HL-60 (cell line): ENCODE data around the gene AOC1.

Source experiments
- GABPA ChIP-seq: IDR thresholded peaks from 2 replicates; pipeline ENCODE4 v1.6.1; 2012; ENCODE audit warnings: low read depth
- POLR2AphosphoS5 ChIP-seq: IDR thresholded peaks from 2 replicates; pipeline ENCODE4 v1.6.1; 2012; ENCODE audit warnings: low read depth
- SPI1 ChIP-seq: IDR thresholded peaks from 2 replicates; pipeline ENCODE4 v1.6.1; 2012; ENCODE audit warnings: low read depth, mild to moderate bottlenecking, borderline replicate concordance
- TF ChIP-seq, protein P1 (sequence below): IDR thresholded peaks from one replicate; pipeline ENCODE4 v1.5.1; 2011; ENCODE audit warnings: low read length, control low read depth, inconsistent platforms; ENCODE audit not compliant: insufficient read depth
- TF ChIP-seq, protein P2 (sequence below): IDR thresholded peaks from 2 replicates; pipeline ENCODE4 v1.6.1; 2012; ENCODE audit warnings: low read depth; ENCODE audit not compliant: insufficient replicate concordance

DNA sequence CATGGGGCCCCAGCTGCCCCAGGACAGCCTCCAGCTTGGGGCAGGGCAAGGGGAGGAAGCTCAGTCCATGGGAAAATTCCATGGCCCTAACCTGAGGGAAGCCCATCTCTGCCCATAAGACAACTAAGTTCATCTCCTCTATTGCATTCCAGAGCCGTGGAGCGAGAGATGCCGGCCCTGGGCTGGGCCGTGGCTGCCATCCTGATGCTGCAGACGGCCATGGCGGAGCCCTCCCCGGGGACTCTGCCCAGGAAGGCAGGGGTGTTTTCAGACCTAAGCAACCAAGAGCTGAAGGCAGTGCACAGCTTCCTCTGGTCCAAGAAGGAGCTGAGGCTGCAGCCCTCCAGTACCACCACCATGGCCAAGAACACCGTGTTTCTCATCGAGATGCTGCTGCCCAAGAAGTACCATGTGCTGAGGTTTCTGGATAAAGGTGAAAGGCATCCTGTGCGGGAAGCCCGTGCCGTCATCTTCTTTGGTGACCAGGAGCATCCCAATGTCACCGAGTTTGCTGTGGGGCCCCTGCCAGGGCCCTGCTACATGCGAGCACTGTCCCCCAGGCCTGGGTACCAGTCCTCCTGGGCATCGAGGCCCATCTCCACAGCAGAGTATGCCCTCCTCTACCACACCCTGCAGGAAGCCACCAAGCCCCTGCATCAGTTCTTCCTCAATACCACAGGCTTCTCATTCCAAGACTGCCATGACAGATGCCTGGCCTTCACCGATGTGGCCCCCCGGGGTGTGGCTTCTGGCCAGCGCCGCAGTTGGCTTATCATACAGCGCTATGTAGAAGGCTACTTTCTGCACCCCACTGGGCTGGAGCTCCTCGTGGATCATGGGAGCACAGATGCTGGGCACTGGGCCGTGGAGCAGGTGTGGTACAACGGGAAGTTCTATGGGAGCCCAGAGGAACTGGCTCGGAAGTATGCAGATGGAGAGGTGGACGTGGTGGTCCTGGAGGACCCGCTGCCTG is 4.3 kb downstream of the AOC1 start:
- TF ChIP-seq, protein P1, sequence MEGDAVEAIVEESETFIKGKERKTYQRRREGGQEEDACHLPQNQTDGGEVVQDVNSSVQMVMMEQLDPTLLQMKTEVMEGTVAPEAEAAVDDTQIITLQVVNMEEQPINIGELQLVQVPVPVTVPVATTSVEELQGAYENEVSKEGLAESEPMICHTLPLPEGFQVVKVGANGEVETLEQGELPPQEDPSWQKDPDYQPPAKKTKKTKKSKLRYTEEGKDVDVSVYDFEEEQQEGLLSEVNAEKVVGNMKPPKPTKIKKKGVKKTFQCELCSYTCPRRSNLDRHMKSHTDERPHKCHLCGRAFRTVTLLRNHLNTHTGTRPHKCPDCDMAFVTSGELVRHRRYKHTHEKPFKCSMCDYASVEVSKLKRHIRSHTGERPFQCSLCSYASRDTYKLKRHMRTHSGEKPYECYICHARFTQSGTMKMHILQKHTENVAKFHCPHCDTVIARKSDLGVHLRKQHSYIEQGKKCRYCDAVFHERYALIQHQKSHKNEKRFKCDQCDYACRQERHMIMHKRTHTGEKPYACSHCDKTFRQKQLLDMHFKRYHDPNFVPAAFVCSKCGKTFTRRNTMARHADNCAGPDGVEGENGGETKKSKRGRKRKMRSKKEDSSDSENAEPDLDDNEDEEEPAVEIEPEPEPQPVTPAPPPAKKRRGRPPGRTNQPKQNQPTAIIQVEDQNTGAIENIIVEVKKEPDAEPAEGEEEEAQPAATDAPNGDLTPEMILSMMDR = no peak
- TF ChIP-seq SPI1 (no peak), POLR2AphosphoS5 (no peak), GABPA (no peak)
- TF ChIP-seq, protein P2, sequence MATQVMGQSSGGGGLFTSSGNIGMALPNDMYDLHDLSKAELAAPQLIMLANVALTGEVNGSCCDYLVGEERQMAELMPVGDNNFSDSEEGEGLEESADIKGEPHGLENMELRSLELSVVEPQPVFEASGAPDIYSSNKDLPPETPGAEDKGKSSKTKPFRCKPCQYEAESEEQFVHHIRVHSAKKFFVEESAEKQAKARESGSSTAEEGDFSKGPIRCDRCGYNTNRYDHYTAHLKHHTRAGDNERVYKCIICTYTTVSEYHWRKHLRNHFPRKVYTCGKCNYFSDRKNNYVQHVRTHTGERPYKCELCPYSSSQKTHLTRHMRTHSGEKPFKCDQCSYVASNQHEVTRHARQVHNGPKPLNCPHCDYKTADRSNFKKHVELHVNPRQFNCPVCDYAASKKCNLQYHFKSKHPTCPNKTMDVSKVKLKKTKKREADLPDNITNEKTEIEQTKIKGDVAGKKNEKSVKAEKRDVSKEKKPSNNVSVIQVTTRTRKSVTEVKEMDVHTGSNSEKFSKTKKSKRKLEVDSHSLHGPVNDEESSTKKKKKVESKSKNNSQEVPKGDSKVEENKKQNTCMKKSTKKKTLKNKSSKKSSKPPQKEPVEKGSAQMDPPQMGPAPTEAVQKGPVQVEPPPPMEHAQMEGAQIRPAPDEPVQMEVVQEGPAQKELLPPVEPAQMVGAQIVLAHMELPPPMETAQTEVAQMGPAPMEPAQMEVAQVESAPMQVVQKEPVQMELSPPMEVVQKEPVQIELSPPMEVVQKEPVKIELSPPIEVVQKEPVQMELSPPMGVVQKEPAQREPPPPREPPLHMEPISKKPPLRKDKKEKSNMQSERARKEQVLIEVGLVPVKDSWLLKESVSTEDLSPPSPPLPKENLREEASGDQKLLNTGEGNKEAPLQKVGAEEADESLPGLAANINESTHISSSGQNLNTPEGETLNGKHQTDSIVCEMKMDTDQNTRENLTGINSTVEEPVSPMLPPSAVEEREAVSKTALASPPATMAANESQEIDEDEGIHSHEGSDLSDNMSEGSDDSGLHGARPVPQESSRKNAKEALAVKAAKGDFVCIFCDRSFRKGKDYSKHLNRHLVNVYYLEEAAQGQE = no peak
